Astrocyte (in vitro differentiated cells and primary cell): ENCODE measurements around the gene PNMA8A. TPM values are rescaled to one million over a fixed set of nuclear protein-coding genes. Genes with fewer than 3 reads are reported as not detected.

Experiments
- DNase-seq: peaks from one replicate; pipeline ENCODE4 v3.0.0-alpha.2; 2010; ENCODE audit warnings: low read depth
- FAIRE-seq: peaks from 2 replicates; lab custom pipeline; 2011; peaks lifted over from hg19 to GRCh38; lab: Jason Lieb, UNC
- H2AFZ ChIP-seq: 2 replicates; pipeline ENCODE4 v1.6.0; 2012; ENCODE audit warnings: low read depth, low read length, inconsistent platforms
- H3K27ac ChIP-seq: 2 replicates; pipeline ENCODE4 v1.5.1; 2011; ENCODE audit warnings: low read depth, low read length, inconsistent platforms
- H3K27me3 ChIP-seq: 2 replicates; pipeline ENCODE4 v1.6.0; 2011; ENCODE audit warnings: low read length, inconsistent platforms; ENCODE audit not compliant: insufficient read depth
- H3K36me3 ChIP-seq: 2 replicates; pipeline ENCODE4 v1.5.1; 2011; ENCODE audit warnings: low read length, inconsistent platforms; ENCODE audit not compliant: insufficient read depth
- H3K4me1 ChIP-seq: 2 replicates; pipeline ENCODE4 v1.5.1; 2011; ENCODE audit warnings: low read length, inconsistent platforms; ENCODE audit not compliant: insufficient read depth
- H3K4me2 ChIP-seq: 2 replicates; pipeline ENCODE4 v1.6.0; 2012; ENCODE audit warnings: low read length, inconsistent platforms
- H3K4me3 ChIP-seq: 2 replicates; pipeline ENCODE4 v1.5.1; 2011; ENCODE audit warnings: low read depth, mild to moderate bottlenecking, low read length, inconsistent platforms; ENCODE audit not compliant: insufficient read depth
- H3K79me2 ChIP-seq: 2 replicates; pipeline ENCODE4 v1.6.0; 2012; ENCODE audit warnings: mild to moderate bottlenecking, low read length, inconsistent platforms; ENCODE audit not compliant: insufficient read depth
- H3K9ac ChIP-seq: 2 replicates; pipeline ENCODE4 v1.6.0; 2012; ENCODE audit warnings: mild to moderate bottlenecking, low read length, inconsistent platforms
- H3K9me3 ChIP-seq: 2 replicates; pipeline ENCODE4 v1.5.1; 2012; ENCODE audit warnings: low read depth, mild to moderate bottlenecking, low read length, inconsistent platforms; ENCODE audit not compliant: insufficient read depth
- H4K20me1 ChIP-seq: 2 replicates; pipeline ENCODE4 v1.6.0; 2012; ENCODE audit warnings: low read length, inconsistent platforms; ENCODE audit not compliant: insufficient read depth
- H3K27ac Mint-ChIP-seq: one replicate; pipeline ENCODE4 v1.8.0; 2021; ENCODE audit warnings: mild to moderate bottlenecking, mixed read lengths; ENCODE audit not compliant: unreplicated experiment
- H3K27me3 Mint-ChIP-seq: one replicate; pipeline ENCODE4 v1.8.0; 2021; ENCODE audit warnings: low read depth, mixed read lengths; ENCODE audit not compliant: unreplicated experiment
- H3K36me3 Mint-ChIP-seq: one replicate; pipeline ENCODE4 v1.8.0; 2021; ENCODE audit warnings: low read depth, mixed read lengths; ENCODE audit not compliant: unreplicated experiment
- H3K4me1 Mint-ChIP-seq: one replicate; pipeline ENCODE4 v1.8.0; 2021; ENCODE audit warnings: low read depth, mixed read lengths; ENCODE audit not compliant: unreplicated experiment
- H3K4me3 Mint-ChIP-seq: one replicate; pipeline ENCODE4 v1.8.0; 2021; ENCODE audit warnings: mild to moderate bottlenecking, moderate library complexity, mixed read lengths; ENCODE audit not compliant: unreplicated experiment
- H3K9me3 Mint-ChIP-seq: one replicate; pipeline ENCODE4 v1.8.0; 2021; ENCODE audit warnings: mild to moderate bottlenecking, mixed read lengths; ENCODE audit not compliant: unreplicated experiment
- CTCF ChIP-seq: IDR thresholded peaks from 2 replicates; pipeline ENCODE4 v1.5.1; 2011; ENCODE audit warnings: low read depth, mild to moderate bottlenecking, inconsistent platforms, low read length, moderate library complexity; ENCODE audit not compliant: insufficient read depth
- EZH2 ChIP-seq: IDR thresholded peaks from 2 replicates; pipeline ENCODE4 v1.6.1; 2012; ENCODE audit warnings: mild to moderate bottlenecking, low read length, inconsistent platforms; ENCODE audit not compliant: insufficient read depth
- total RNA-seq: library from RNA; stranded (reverse); gene quantifications from 2 replicates; pipeline ENCODE4 v1.2.1, GENCODE V29; 2021

Gene PNMA8A
- total RNA-seq, 1 donor from 2014 or later, result 12.1 TPM

- Mint-ChIP-seq H3K27me3 (peaks cover 25% of the 10 kb centered on the region), H3K9me3 (no peaks in the 10 kb centered on the region), H3K27ac (no peak overlapping the region), H3K36me3 (no peaks in the 10 kb centered on the region), H3K4me1 (peaks cover 8% of the 10 kb centered on the region), H3K4me3 (no peak overlapping the region)
- Histone ChIP-seq H3K4me2 (peak overlapping the region; percentile 26), H3K27me3 (peaks cover 30% of the 10 kb centered on the region), H3K79me2 (no peaks in the 10 kb centered on the region), H3K36me3 (no peaks in the 10 kb centered on the region), H3K4me3 (no peak overlapping the region), H4K20me1 (no peaks in the 10 kb centered on the region), H3K9ac (no peak overlapping the region), H2AFZ (no peak overlapping the region), H3K27ac (no peak overlapping the region), H3K4me1 (peaks cover 11% of the 10 kb centered on the region), H3K9me3 (peaks cover 10% of the 10 kb centered on the region)
- FAIRE-seq (no peak), DNase-seq (no peak)
- TF ChIP-seq CTCF (no peak), EZH2 (peak; percentile 27)
These were observed 23.0 kb upstream of the PNMA8A start for GRCh38 chr19:46494146-46494940.

GRCh38 chr19:46493236-46494145 is 22.1 kb upstream of the PNMA8A start:
- H2AFZ ChIP-seq, result no peak overlapping the region
- TF ChIP-seq CTCF (no peak), EZH2 (peak; percentile 74)
- peaks cover 18% of the 10 kb centered on the region for H3K4me1 ChIP-seq
- no peaks in the 10 kb centered on the region for H3K36me3 ChIP-seq
- FAIRE-seq (no peak), DNase-seq (no peak)
- Mint-ChIP-seq H3K4me1 (peaks cover 5% of the 10 kb centered on the region), H3K36me3 (no peaks in the 10 kb centered on the region), H3K27ac (no peak overlapping the region), H3K9me3 (no peaks in the 10 kb centered on the region), H3K27me3 (peaks cover 31% of the 10 kb centered on the region), H3K4me3 (no peak overlapping the region)
- peaks cover 36% of the 10 kb centered on the region for H3K27me3 ChIP-seq
- H3K9ac ChIP-seq, result no peak overlapping the region
- H3K27ac ChIP-seq, result no peak overlapping the region
- H3K9me3 ChIP-seq, result peaks cover 10% of the 10 kb centered on the region
- H3K79me2 ChIP-seq, result no peaks in the 10 kb centered on the region
- no peaks in the 10 kb centered on the region for H4K20me1 ChIP-seq
- peak overlapping the region; percentile 26 for H3K4me2 ChIP-seq
- H3K4me3 ChIP-seq, result no peak overlapping the region
